Measurements from ENCODE around the gene RPN1. TPM values are rescaled to one million over a fixed set of nuclear protein-coding genes. Genes with fewer than 3 reads are reported as not detected.

RPN1 gene
- total and polyA plus RNA-seq, 2 of the 13 experiments (the other 11 are each of a cell fraction or from before 2014, with no cell fraction given): 290 to 342 TPM

DNA sequence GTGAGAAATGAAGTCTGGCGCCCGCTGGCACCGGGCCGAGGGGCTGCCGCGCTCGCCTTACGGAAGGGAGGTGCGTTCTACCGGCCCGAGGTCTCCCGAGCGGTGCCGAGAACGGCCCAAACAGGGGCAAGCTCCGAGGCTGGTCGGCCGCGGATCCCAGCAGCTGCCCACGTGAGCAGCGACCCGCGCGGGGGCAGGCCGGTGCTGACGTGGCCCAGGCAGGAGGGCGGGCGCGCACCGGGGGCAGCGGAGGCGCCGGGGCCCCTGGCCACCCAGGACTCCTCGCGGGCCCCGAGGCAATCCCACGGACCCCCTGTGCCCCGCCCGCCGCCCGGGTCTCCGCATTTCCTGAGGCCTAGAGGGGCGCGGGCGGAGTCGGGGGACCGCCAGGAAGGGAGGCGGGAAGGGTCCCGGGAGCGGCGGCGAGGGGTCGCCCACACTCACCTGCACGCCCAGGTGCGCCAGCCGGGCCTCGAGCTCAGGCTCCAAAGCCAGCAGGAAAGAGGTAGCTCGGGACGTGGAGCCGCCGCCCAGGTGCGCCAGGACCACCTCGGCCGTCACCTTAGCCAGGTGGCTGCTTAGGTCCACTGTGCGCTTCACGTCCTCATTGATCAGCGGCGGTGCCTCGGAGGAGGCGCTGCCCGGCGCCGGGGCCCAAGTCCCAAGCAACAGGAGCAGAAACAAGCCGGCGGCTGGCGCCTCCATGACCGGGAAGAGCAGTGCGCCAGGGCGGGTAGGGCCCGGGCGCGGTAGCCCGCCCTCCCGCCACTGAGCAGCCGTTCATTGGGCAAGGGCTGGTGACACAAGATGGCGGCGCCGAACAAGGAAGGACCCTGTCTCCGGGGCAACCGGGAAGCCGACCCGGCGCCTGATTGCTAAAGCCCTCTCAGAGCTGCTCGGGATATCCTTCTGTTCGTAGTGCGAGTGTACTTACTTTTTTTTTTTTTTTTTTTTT, at the start of gene RPN1 (continued):
- TF ChIP-seq, protein P1, sequence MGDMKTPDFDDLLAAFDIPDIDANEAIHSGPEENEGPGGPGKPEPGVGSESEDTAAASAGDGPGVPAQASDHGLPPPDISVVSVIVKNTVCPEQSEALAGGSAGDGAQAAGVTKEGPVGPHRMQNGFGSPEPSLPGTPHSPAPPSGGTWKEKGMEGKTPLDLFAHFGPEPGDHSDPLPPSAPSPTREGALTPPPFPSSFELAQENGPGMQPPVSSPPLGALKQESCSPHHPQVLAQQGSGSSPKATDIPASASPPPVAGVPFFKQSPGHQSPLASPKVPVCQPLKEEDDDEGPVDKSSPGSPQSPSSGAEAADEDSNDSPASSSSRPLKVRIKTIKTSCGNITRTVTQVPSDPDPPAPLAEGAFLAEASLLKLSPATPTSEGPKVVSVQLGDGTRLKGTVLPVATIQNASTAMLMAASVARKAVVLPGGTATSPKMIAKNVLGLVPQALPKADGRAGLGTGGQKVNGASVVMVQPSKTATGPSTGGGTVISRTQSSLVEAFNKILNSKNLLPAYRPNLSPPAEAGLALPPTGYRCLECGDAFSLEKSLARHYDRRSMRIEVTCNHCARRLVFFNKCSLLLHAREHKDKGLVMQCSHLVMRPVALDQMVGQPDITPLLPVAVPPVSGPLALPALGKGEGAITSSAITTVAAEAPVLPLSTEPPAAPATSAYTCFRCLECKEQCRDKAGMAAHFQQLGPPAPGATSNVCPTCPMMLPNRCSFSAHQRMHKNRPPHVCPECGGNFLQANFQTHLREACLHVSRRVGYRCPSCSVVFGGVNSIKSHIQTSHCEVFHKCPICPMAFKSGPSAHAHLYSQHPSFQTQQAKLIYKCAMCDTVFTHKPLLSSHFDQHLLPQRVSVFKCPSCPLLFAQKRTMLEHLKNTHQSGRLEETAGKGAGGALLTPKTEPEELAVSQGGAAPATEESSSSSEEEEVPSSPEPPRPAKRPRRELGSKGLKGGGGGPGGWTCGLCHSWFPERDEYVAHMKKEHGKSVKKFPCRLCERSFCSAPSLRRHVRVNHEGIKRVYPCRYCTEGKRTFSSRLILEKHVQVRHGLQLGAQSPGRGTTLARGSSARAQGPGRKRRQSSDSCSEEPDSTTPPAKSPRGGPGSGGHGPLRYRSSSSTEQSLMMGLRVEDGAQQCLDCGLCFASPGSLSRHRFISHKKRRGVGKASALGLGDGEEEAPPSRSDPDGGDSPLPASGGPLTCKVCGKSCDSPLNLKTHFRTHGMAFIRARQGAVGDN (CRISPR knock-in tag; IDR thresholded peaks at IDR 0.05): peak; percentile 75
- no peak for TF ChIP-seq HNRNPH1 (optimal IDR thresholded peaks at IDR 0.05; ENCODE audit: low read depth, low read length)
- no peak for TF ChIP-seq MATR3 (CRISPR knock-in tag; IDR thresholded peaks at IDR 0.05)
- TF ChIP-seq HCFC1 (IDR thresholded peaks at IDR 0.05; ENCODE audit: low read depth, low read length): peak; percentile 56
- no peak for TF ChIP-seq WIZ (CRISPR knock-in tag; IDR thresholded peaks at IDR 0.05)
- no peak for TF ChIP-seq NFE2 (CRISPR knock-in tag; IDR thresholded peaks at IDR 0.05)
- TF ChIP-seq, protein P2, sequence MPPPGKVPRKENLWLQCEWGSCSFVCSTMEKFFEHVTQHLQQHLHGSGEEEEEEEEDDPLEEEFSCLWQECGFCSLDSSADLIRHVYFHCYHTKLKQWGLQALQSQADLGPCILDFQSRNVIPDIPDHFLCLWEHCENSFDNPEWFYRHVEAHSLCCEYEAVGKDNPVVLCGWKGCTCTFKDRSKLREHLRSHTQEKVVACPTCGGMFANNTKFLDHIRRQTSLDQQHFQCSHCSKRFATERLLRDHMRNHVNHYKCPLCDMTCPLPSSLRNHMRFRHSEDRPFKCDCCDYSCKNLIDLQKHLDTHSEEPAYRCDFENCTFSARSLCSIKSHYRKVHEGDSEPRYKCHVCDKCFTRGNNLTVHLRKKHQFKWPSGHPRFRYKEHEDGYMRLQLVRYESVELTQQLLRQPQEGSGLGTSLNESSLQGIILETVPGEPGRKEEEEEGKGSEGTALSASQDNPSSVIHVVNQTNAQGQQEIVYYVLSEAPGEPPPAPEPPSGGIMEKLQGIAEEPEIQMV (CRISPR knock-in tag; IDR thresholded peaks at IDR 0.05; ENCODE audit: low read depth): 0 out of 2 replicates have a peak, but pooled peaks have one; percentile 18
- no peak for TF ChIP-seq CENPBD1 (CRISPR knock-in tag; IDR thresholded peaks at IDR 0.05; ENCODE audit: borderline replicate concordance, low read depth)
- TF ChIP-seq ARID2 (CRISPR knock-in tag; IDR thresholded peaks at IDR 0.05; ENCODE audit: borderline replicate concordance): peak; percentile 70; the same call in 1 of the 2 replicates
- no peak for TF ChIP-seq ZNF703 (CRISPR knock-in tag; IDR thresholded peaks at IDR 0.05; ENCODE audit: borderline replicate concordance)
- no peak; the same call in 1 of the 2 replicates for TF ChIP-seq ZNF556 (CRISPR knock-in tag; IDR thresholded peaks at IDR 0.05; ENCODE audit: borderline replicate concordance)
- TF ChIP-seq ZFP36 (IDR thresholded peaks at IDR 0.05; ENCODE audit: borderline replicate concordance, low read depth, low read length, partially characterized antibody): no peak
- TF ChIP-seq NCOA2 (CRISPR knock-in tag; IDR thresholded peaks at IDR 0.05): no peak; the same call in 1 of the 2 replicates
- TF ChIP-seq PCBP1 (IDR thresholded peaks at IDR 0.05; ENCODE audit: borderline replicate concordance, low read depth, low read length): no peak
- TF ChIP-seq CBFB (CRISPR knock-in tag; IDR thresholded peaks at IDR 0.05): no peak
- no peak for TF ChIP-seq GTF2F1 (IDR thresholded peaks at IDR 0.05; ENCODE audit: low read length)
- TF ChIP-seq ZNF383 (CRISPR knock-in tag; IDR thresholded peaks at IDR 0.05; ENCODE audit: borderline replicate concordance): no peak
- TF ChIP-seq FOXK1 (CRISPR knock-in tag; IDR thresholded peaks at IDR 0.05; ENCODE audit: borderline replicate concordance, low read depth): no peak
- TF ChIP-seq ZNF251 (CRISPR knock-in tag; IDR thresholded peaks at IDR 0.05): no peak
- no peak for TF ChIP-seq PRDM4 (CRISPR knock-in tag; IDR thresholded peaks at IDR 0.05; ENCODE audit: borderline replicate concordance)
- no peak for TF ChIP-seq U2AF2 (IDR thresholded peaks at IDR 0.05; ENCODE audit: low read depth, low read length)

All from HepG2 (cell line).